OCI-LY7 (cell line): ENCODE measurements around the gene AK2.

Experiments
- EZH2phosphoT487 ChIP-seq: fragments of 200-600 bp; sonication (generic); IDR thresholded peaks from 2 replicates; pipeline ENCODE4 v1.6.1; 2018; ENCODE audit warnings: low read depth, borderline replicate concordance, mild to moderate bottlenecking, mixed run types, antibody characterized with exemption, low read length, moderate library complexity, mixed read lengths
- TF ChIP-seq, protein P1 (sequence below): fragments of 200-600 bp; sonication (generic); conservative IDR thresholded peaks from 2 replicates; pipeline ENCODE4 v1.5.1; 2014; ENCODE audit warnings: mild to moderate bottlenecking, antibody characterized with exemption, low read length, moderate library complexity, mixed read lengths

DNA sequence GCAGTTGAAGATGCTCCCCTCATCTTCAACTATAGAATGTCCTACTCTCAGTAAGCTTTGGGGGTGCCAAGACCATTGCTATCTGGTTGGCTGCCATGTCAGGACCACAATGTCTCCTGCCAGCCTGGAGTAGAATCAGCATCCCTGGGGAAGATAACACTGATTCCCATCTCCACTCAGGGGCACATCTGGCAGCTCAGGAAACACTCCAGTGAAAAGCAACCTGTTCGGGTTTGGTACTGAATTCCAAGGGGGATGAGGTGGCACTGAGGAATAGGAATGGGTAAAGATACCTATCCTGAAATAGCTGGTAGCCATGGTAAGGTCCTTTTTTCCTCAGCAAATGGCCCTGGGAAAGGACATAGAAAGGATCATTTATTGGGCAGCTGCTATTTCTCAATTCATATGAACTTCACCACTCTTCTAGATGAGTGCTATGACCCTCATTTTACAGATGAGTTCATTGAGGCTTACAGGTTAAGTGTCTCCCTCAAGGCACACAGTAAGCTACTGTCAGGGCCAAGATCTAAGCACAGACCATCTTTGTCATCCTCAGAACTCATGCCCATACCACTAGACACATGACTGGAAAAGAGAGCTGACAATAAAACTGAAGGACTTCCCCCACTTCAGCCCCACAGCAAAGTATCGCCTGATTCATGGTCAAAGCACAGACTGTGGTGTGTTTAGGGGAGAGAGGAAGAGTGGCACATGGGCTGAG lies 31.4 kb downstream of the AK2 start:
- TF ChIP-seq, protein P1, sequence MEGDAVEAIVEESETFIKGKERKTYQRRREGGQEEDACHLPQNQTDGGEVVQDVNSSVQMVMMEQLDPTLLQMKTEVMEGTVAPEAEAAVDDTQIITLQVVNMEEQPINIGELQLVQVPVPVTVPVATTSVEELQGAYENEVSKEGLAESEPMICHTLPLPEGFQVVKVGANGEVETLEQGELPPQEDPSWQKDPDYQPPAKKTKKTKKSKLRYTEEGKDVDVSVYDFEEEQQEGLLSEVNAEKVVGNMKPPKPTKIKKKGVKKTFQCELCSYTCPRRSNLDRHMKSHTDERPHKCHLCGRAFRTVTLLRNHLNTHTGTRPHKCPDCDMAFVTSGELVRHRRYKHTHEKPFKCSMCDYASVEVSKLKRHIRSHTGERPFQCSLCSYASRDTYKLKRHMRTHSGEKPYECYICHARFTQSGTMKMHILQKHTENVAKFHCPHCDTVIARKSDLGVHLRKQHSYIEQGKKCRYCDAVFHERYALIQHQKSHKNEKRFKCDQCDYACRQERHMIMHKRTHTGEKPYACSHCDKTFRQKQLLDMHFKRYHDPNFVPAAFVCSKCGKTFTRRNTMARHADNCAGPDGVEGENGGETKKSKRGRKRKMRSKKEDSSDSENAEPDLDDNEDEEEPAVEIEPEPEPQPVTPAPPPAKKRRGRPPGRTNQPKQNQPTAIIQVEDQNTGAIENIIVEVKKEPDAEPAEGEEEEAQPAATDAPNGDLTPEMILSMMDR: no peak
- TF ChIP-seq EZH2phosphoT487: no peak
